ENCODE results near the gene ISL2. TPM values are rescaled to one million over a fixed set of nuclear protein-coding genes. Genes with fewer than 3 reads are reported as not detected.

ISL2 gene
- total and polyA plus RNA-seq, 2 donors (not counting 1 experiment from before 2014, with no cell fraction given): 0.03 to 0.17 TPM

DNA sequence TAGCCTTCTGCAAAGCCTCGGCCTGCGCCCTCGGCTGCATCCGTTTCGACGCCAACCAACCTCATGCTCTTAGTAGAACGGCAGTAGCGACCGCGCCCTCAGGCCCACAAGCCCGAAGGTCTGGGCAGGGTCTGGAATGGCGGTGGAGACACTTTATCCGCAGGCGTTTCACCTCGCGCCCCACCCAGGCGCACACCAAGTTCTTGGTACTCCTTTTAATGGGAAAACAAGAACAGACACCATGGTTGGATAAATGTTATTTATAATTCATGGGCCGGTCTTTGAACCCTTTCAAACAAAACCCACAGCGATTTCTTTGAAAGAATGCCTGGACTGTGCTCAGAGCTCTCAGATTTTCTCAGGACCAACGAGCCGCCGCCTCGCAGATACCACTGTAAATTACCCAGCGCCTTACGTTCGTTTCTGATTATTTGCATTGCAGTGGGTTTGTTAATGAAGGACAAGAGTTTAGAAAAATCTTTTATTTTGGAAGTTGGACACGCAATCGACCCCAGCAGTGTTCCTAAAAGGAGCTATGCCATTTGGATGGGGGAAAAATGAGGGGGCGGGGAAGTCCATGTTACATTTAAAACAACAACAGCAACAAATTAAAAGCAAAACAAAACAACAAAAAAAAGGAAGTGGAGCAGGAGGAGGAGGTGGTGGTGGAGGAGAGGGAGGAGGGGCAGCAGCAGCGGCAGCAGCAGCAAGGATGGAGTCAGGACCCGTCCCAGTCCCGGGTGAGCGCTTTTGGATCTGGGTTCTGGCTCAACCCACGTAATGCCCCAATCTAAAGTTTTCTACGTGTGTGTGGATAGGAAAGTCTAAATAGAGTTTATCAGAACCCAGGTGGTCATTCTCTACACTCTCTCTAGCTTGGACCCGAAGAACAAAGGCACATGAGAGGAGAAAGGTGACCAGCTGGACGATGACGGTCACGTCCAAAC, 993 bp upstream of the ISL2 start:
- H3K9me3 ChIP-seq (ENCODE audit: control insufficient read depth, insufficient read depth, low read depth, low read length): no peaks in the 10 kb centered on the region
- TF ChIP-seq, protein P1, sequence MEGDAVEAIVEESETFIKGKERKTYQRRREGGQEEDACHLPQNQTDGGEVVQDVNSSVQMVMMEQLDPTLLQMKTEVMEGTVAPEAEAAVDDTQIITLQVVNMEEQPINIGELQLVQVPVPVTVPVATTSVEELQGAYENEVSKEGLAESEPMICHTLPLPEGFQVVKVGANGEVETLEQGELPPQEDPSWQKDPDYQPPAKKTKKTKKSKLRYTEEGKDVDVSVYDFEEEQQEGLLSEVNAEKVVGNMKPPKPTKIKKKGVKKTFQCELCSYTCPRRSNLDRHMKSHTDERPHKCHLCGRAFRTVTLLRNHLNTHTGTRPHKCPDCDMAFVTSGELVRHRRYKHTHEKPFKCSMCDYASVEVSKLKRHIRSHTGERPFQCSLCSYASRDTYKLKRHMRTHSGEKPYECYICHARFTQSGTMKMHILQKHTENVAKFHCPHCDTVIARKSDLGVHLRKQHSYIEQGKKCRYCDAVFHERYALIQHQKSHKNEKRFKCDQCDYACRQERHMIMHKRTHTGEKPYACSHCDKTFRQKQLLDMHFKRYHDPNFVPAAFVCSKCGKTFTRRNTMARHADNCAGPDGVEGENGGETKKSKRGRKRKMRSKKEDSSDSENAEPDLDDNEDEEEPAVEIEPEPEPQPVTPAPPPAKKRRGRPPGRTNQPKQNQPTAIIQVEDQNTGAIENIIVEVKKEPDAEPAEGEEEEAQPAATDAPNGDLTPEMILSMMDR (conservative IDR thresholded peaks at IDR 0.05 in 1 of 2, IDR thresholded peaks at IDR 0.05 in 1 of 2; ENCODE audit: low read depth in 1 of 2, low read length in 2 of 2): no peak
- peak; percentile 67 for TF ChIP-seq EZH2 (IDR thresholded peaks at IDR 0.05; ENCODE audit: low read length, missing control alignments)
- H3K9ac ChIP-seq (ENCODE audit: insufficient read depth, low read length): no peak overlapping the region
- no peak overlapping the region for H3K27ac ChIP-seq (ENCODE audit: insufficient read depth, low read length)
- no peak overlapping the region for H2AFZ ChIP-seq (ENCODE audit: low read length)
- H4K20me1 ChIP-seq (ENCODE audit: control insufficient read depth, extremely low read depth, insufficient read depth, low read length): no peaks in the 10 kb centered on the region
- peak overlapping the region in 2 of 4 experiments; percentile 44 to 75 for H3K4me3 ChIP-seq (replicated peaks in 1 of 4; ENCODE audit: control extremely low read depth in 1 of 4, insufficient read depth in 1 of 4, low read depth in 3 of 4, low read length in 4 of 4)
- peak in 1 of 2 donors; percentile 27 for DNase-seq (ENCODE audit: low read depth in 2 of 2)
- H3K27me3 ChIP-seq (ENCODE audit: control insufficient read depth, insufficient read depth, low read length): peaks cover 64% of the 10 kb centered on the region
- no peaks in the 10 kb centered on the region for H3K4me1 ChIP-seq (ENCODE audit: control insufficient read depth, extremely low read depth, insufficient read depth, low read length)
- peak overlapping the region; percentile 35 for H3K4me2 ChIP-seq (ENCODE audit: extremely low read depth, insufficient read depth, low read length)
- H3K36me3 ChIP-seq (ENCODE audit: control insufficient read depth, insufficient read depth, low read length): no peaks in the 10 kb centered on the region
- no peaks in the 10 kb centered on the region for H3K79me2 ChIP-seq (ENCODE audit: control insufficient read depth, insufficient read depth, low read length)

GRCh38 chr15:76337059-76337695, 604 bp downstream of the ISL2 start:
- H3K4me2 ChIP-seq (ENCODE audit: extremely low read depth, insufficient read depth, low read length): no peak overlapping the region
- no peaks in the 10 kb centered on the region for H3K9me3 ChIP-seq (ENCODE audit: control insufficient read depth, insufficient read depth, low read depth, low read length)
- no peak overlapping the region for H3K9ac ChIP-seq (ENCODE audit: insufficient read depth, low read length)
- H3K4me3 ChIP-seq (replicated peaks in 1 of 4; ENCODE audit: control extremely low read depth in 1 of 4, insufficient read depth in 1 of 4, low read depth in 3 of 4, low read length in 4 of 4): peak overlapping the region in 2 of 4 experiments; percentile 44 to 75
- H4K20me1 ChIP-seq (ENCODE audit: control insufficient read depth, extremely low read depth, insufficient read depth, low read length): no peaks in the 10 kb centered on the region
- TF ChIP-seq, protein P1 (conservative IDR thresholded peaks at IDR 0.05 in 1 of 2, IDR thresholded peaks at IDR 0.05 in 1 of 2; ENCODE audit: low read depth in 1 of 2, low read length in 2 of 2): no peak
- peak; percentile 49 for TF ChIP-seq EZH2 (IDR thresholded peaks at IDR 0.05; ENCODE audit: low read length, missing control alignments)
- no peaks in the 10 kb centered on the region for H3K36me3 ChIP-seq (ENCODE audit: control insufficient read depth, insufficient read depth, low read length)
- no peaks in the 10 kb centered on the region for H3K79me2 ChIP-seq (ENCODE audit: control insufficient read depth, insufficient read depth, low read length)
- no peaks in the 10 kb centered on the region for H3K4me1 ChIP-seq (ENCODE audit: control insufficient read depth, extremely low read depth, insufficient read depth, low read length)
- no peak overlapping the region for H2AFZ ChIP-seq (ENCODE audit: low read length)
- DNase-seq (ENCODE audit: low read depth in 2 of 2): peak in 1 of 2 donors; percentile 45
- H3K27me3 ChIP-seq (ENCODE audit: control insufficient read depth, insufficient read depth, low read length): peaks cover 78% of the 10 kb centered on the region
- H3K27ac ChIP-seq (ENCODE audit: insufficient read depth, low read length): no peak overlapping the region

Data from fibroblast of lung (primary cell).